Activated gamma-delta T cell (primary cell): Measurements from ENCODE around the gene ZNF280B.
"Not testable (repeated sequence)": the region's sequence is repeated elsewhere in the genome, so short reads cannot be mapped to it uniquely, and the experiment has no call there.

Experiments
- DNase-seq: peaks from one replicate; lab custom pipeline; 2025; lab: John Stamatoyannopoulos, UW

The ZNF280B gene

DNA sequence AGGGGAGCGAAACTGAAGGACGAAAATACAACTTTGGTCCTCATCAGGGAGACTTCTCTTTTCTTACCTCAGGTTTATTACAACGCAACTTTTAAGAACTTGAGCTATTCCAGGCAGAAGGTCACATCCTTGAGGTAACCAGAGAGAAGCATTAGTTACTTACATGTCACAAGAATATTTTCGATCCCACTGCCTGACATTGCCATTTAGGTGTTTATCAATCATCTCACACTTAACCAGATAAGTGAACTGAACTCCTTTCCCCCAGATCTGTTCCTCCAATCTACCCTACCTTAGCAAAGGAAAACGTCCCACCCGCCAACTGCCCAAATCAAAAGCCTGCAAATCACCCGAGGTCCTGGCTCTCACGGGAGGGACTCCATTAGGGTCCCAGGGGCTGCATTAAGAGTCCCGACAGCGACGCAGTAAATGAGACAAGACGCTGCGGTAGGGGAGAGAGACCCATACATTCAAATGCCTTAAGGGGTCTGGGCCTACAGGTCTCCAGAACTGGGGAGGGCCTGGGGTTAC lies 734 bp downstream of the ZNF280B start:
- no peak for DNase-seq

DNA sequence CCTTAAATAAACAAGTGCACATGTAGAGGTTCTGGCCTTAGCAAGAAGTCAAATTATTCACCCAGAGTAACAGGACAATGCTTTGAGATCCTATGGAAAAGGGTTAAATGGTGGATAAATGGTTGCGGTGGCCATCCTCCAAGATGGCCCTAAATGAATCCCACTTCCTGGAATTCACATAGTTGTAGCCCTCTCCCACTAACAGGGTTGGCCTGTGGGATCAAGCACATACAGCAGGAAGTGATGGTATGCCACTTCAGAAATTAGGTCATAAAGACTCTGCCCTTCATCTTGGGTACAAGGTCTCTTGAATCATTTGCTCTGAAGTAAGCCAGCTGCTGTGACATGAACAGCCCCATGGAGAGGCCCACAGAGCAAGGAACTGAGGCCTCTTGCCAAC lies 1.8 kb downstream of the ZNF280B start:
- DNase-seq: no peak

DNA sequence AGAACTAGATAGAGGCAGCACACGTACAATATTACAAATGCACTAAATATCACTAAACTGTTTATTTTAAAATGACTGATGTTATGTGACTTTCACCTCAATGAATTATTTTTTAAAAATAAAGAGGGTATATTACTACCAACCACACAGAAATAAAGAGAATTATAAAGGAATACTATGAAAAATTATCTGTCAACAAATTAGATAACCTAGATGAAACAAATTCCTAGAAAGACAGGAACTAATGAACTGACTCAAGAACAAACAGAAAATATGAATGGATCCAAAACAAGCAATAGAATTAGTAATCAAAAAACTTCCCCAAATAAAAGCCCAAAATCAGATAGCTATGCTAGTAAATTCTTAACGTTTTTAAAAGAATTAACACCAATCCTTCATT lies 10.3 kb downstream of the ZNF280B start:
- DNase-seq: no peak

DNA sequence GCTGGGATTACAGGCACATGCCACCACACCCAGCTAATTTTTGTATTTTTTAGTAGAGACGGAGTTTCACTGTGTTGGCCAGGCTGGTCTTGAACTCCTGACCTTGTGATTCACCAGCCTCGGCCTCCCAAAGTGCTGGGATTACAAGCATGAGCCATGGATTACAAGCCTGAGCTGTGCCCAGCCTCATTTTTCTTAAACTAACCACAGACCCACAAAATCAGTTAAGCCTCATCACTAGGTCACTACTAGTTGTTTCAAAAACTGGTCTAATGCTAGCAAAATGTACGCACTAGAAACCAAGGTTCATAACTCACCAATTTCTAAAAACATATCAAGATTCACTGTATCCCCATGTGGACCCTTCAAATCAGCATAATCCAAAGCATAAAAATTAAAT lies 17.0 kb downstream of the ZNF280B start:
- DNase-seq: not testable (repeated sequence)

DNA sequence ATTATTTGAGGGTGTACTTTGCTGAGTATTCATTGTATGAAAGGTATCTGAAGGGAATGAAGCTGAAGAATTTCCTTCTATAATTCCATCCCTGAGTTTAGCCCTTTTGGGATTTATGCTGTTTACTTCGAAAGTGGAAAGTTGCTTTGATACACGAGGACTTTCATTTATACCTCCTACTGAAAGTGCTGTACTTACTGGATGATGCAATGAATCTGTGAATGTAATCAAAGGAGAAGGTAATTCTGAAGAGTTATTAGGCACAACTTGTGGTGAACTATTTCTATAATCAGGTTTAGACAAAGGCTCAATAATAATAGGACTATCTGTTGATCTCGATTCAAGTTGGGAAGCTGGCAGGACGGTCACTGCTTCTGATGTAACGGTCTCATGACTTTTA lies 19.8 kb downstream of the ZNF280B start:
- DNase-seq: no peak

DNA sequence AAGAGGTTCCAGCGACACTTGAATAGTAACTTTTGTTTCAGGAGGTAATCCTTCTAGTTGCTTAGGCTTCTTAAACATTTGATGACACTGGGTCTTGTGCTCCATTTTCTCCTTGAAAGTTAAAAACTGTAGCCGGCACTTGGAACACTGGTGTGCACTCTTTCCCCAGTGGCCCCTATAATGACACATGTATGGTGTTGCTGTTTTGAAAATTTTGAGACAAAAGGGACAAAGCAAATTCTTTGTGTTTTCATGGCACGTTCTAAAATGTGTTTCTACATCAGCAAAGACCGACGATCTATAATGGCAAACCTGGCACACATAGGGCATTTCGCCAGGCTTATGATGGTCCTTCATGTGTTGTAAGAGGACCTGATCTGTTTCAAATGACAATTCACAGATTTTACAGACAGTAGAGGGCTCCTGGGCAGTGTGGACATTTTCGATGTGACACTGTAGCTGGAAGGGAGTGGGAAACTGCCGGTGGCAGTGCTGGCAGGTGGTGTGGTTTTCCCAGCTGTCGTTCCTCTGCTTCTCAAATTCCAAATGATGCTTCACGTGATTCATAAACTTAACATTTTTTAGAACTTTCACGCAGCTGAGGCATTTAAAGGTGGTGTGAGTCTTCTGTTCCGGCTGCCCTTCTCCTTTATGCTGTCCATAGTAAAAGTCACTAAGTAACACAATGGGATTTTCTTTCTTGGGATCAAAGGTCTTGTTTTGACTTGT lies 20.5 kb downstream of the ZNF280B start:
- no peak for DNase-seq

DNA sequence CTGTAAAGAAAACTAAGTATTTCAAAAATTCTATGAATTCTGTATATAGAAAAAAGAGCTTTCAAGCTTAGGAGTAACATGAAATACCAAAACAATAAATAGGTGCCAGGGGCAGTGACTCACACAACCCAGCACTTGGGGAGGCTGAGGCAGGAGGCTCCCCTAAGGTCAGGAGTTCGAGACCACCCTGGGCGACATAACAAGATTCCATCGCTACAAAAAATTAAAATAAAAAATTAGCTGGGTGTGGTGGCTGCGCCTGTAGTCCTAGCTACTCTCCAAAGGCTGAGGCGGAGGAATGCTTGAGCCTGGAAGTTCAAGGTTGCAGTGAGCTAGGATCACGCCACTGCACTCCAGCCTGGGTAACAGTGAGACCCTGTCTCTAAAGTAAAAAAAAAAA lies 21.5 kb downstream of the ZNF280B start:
- DNase-seq: no peak

DNA sequence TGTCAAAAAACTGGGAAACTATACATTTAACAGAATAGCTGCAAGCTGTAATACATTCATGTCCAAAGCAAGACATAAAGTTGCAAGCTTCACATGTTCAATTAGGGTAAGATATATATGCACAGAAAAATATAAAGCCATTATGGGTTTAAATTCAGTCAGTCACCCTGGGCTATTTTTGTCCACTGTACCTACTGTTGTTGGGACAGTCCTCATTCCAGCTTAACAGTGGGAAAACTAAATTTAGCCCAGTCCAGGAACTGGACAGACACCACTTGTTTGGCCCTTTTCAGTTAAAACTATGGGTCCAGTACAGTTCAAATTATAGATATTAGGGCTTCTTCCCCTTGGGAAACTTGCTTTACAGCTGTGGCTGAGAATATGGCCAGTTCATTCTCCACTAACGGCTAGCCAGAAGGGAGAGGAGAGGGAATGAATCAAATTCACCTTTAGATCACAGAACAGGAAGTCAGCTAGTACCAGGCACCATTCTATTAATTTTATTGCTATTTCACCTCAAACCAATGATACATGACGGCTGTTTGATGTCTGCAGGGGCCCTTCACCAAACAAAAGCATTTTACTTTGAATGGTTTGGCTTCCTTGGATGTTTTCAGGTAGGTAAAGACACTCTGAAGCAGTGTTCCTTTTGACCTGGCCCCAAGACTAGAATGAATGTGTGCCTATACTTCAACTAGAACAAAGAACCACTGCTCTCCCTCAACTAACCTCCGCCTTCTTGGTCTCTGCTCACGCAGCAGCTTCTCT lies 22.2 kb downstream of the ZNF280B start:
- no peak for DNase-seq

DNA sequence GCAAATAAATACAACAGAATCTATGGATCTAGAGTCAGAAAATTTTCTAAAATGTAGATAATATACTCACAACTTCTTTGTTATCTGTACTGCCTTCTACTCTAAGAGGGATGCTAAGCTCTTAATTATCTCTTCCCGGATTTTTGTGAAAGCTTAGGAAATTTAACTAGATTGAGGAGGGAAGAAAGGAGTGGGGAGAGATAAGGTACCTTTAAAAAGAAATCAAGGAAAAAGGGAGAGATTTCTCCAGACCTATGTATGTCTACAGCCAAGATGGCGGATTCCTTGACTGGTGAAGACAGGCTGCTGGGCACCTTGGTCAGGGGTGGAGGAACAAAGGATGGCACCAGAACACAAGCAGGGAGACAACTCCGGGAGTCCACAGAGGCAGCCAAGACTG lies 23.0 kb downstream of the ZNF280B start:
- no peak for DNase-seq

DNA sequence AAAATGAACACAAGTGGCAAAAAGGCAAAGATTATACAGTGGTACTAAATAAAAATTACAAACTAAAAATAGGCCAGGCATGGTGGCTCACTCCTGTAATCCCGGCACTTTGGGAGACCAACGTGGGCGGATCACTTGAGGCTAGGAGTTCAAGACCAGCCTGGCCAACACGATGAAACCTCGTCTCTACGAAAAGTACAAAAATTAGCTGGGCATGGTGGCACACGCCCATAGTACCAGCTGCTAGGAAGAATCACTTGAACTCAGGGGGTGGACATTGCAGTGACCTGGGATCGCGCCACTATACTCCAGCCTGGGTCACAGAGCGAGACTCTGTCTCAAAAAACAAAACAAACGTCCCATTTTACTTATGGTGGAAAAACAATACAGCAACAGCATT lies 24.5 kb downstream of the ZNF280B start:
- DNase-seq: no peak

DNA sequence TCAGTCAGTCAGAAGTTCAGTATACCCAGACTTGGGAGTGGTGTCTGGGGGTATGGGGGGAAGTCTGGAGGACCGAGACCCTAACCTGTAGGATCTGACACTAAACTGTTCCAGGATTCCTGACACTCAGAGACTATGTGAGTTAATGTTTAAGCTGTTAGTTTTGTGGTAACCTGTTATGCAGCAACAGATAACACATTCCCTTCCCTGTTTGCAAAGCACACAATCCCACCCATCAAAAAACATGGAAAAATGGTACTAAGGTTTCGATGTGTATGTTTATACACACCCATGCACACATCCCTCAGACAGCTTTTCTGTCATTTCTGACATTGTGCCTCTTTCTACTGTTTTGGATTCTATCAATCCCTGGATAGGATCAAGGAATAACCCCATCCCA lies 27.6 kb downstream of the ZNF280B start:
- no peak for DNase-seq

DNA sequence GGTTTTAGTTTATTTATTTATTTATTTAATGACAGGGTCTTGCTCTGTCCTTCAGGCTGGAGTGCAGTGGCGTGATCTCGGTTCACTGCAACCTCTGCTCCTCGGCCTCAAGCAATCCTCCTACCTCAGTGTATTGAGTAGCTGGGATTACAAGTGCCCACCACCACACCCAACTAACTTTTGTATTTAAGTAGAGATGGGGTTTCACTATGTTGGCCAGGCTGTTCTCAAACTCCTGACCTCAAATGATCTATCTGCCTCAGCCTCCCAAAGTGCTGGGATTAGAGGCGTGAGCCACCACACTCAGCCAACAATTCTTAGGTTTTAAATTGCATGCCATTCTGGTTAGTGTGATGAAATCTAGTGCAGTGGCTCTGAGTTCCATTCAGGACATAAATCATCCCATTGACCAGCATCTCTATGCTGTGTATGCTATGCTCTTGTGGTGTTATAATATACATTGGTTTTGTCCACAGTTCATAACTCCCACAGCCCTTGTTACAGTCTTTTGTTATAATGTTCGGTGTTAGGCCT lies 28.5 kb downstream of the ZNF280B start:
- DNase-seq: no peak

DNA sequence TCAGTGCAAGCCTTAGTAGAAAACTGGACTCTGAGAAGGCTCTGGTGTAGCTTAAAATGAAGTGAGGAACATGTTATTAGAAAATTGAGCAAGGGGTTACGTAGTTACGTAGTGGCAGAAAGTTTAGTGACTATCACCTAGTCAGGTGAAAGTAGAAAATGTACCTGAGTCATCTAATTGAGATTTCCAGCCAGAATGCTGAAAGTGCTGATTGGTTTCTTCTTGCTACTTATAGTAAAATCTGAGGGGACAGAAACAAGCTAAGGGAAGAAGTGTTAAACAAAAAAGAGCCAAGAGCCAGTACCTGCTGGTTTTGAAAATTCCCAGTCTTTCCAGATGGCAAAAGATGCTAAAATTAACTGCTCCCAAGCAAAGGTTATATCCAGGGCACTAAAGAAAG lies 29.4 kb downstream of the ZNF280B start:
- no peak for DNase-seq

DNA sequence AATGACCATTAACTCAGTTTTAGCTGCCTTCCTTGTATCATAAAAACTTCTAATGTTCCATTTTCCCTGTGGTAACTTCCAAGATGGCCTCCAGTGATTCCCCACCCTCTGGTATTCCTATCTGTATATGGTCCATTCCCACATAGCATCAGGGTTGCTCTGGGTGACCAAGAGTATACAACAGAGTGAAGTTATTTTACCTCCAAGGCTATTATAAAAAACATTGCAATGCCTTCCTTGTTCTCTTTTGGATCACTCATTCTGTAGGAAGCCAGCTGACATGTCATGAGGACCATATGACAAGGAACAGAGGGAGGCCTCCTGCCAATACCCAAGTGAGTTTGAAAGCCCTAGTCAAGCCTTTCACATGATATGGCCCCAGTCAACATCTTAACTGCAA lies 30.1 kb downstream of the ZNF280B start:
- DNase-seq: no peak

DNA sequence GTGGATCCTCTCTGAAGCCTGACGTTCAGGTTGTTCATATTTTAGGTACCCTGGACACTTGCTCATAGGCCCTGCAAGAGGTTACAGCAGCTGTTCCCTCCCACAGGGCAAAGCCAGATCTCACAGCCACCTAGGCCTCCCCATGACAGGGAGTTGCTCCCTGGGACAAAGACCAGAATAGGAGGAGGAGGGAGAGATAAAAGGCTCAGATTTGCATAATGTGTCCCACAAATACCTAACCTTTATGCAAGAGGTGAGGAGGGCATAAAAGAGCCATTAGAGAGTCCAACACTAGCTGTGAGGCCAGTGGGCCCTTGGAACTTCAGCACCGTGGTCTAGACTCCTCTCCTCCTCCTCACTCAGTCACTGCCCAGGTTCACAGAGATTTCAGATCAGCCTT lies 33.8 kb downstream of the ZNF280B start:
- no peak for DNase-seq

DNA sequence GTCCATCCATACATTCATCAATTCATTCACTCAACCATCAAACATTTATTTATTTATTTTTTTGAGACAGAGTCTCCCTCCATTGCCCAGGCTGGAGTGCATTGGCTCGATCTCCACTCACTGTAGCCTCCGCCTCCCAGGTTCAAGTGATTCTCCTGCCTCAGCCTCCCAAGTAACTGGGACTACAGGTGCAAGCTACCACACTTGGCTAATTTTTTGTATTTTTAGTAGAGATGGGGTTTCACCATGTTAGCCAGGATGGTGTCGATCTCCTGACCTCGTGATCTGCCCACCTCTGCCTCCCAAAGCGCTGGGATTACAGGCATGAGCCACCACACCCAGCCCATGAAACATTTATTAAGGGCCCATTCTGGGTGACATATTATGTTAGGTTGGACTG lies 37.4 kb downstream of the ZNF280B start:
- DNase-seq: not testable (repeated sequence)

DNA sequence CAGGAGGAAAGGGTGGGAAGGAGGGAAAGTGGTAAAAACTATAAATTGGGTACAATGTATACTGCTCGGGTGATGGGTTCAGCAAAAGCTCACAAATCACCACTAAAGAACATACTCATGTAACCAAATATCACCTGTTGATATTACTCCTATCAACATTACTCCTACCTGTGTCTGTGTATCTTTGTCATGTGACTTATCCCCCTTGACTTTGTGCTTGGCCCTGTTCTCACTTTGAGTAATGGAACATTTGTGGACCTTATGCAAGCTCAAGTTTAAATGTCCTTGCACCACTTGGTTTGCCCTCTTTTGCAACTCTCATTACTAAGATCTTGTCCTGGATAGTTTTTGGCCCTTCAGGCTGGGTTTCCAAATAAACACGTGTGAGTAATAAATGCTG lies 39.0 kb downstream of the ZNF280B start:
- no peak for DNase-seq

DNA sequence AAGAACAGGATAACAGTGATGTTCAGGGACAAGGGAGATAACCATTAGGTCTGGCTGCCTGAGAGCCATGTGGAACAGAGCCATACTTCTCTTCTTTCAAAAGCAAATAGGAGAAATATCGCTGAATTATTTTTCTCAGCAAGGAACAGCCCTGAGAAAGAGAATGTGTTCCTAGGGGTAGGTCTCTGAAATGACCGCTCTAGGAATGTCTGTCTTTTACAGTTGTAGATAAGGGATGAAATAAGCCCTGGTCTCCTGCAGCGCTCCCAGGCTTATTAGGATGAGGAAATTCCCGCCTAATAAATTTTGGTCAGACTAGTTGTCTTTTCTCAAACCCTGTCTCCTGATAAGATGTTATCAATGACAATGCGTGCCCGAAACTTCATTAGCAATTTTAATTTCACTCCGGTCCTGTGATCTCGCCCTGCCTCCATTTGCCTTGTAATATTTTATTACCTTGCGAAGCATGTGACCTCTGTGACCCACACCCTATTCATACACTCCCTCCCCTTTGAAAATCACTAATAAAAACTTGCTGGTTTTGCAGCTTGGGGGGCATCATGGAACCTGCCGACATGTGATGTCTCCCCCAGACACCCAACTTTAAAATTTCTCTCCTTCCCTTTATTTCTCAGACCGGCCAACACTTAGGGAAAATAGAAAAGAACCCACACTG lies 39.6 kb downstream of the ZNF280B start:
- DNase-seq: not testable (repeated sequence)

DNA sequence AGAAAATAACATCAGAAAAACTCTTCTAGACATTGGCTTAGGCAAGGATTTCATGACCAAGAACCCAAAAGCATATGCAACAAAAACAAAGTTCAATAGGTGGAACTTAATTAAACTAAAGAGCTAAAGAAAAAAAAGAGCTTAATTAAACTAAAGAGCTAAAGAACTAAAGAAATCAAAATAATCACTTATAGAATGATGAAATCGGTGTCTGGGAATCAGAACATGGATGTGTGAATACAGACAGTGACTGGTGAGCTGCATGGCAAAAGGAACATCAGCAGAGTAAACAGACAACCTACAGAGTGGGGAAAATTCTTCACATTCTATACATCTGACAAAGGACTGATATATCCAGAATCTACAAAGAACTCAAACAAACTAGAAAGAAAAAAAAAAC lies 41.4 kb downstream of the ZNF280B start:
- DNase-seq: no peak

DNA sequence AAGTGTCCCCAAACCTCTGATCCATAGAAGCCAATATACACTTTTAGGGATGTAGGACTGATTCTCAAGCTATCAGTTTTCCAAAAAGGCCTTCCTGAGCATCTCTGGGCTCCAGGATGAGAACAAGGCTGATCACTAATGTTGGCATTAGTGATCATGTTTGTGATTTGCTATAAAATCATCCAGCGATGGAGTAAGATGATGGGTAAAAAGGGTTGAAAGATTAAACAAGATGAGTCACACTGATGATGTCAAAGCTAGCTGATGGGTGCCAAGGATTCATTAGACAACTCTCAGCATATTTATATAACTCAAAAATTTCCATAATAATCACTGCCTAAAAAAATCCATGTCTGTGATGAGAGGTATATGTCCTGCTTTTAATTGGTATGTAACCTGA lies 42.8 kb downstream of the ZNF280B start:
- DNase-seq: no peak

DNA sequence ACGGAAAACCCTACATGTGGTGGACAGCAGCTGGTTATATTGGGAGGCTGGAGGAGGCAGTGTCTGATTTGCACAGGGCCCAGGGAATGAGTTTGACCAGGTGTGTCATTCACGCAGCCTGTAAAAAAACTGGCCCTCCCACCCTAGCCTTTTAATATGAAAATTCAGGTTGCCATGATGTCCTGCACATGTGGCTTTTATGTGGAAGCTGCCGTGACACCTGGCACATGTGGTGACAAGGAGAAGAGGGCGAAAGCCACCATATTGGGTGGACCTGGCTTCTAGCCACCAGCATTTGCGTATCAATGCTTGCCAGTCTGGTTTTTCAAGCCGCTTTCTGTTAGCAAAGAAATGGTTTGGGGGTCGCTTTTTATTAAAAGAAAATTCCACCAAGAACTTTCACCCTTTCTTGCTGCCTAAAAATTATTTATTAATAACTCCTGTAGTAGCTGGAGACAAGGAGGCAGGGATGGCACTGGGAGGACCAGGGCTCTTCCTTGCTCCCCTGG lies 43.4 kb downstream of the ZNF280B start:
- DNase-seq: no peak

DNA sequence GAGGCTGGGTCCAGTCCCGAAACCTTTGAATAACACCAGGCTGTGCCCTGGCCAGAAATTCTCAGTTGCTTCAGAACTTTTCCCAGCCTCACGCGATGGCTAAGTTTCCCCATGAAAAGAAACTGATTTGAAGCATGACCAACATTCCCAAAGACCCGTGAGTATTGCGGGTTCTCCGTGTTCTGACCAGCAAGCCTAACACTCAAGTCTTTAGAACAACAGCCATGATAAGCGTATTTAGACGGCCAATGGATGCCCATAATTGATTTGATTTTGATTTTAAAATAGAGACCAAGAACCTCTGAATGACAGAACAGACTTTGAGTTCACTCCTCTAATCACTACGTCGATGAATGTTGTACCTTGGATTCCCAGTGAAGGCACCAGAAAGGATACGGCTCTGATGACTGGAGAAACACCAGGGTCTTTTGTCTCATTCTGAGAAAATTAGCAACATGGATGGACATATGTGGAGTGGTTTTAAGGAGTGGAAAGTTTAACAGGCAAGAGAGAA lies 43.9 kb downstream of the ZNF280B start:
- DNase-seq: no peak
